HepG2 (cell line): ENCODE measurements around the gene FCMR. TPM values are rescaled to one million over a fixed set of nuclear protein-coding genes. Genes with fewer than 3 reads are reported as not detected.

Experiments
- ATAC-seq: fragments of 200-7000 bp; cut with Tn5 transposase; 3 replicates; pipeline ENCODE4 v1.9.1; 2020; ENCODE audit warnings: mild to moderate bottlenecking, moderate library complexity
- BruUV-seq: library from RNA; stranded (reverse); fragments of 400-500 nt; replicated peaks from 2 replicates; lab custom pipeline; 2021; lab: Mats Ljungman, UMichigan
- CTCF ChIA-PET: fragments of 300-600 bp; formaldehyde crosslinking; extraction: SDS; loops from one replicate; lab custom pipeline; 2021; ENCODE audit warnings: low total read pairs, inconsistent platforms, low intra/inter-chr PET ratio; lab: Yijun Ruan, JAX
- POLR2A ChIA-PET: fragments of 350-600 bp; sonication (Branson Sonifier 250); formaldehyde crosslinking; loops from one replicate; lab custom pipeline; 2020; ENCODE audit warnings: antibody characterized with exemption, inconsistent platforms; lab: Yijun Ruan, JAX
- DNase-seq: peaks from one replicate; pipeline ENCODE4 v3.0.0-alpha.2; 2015; ENCODE audit warnings: low spot score
- FAIRE-seq: peaks from 3 replicates; lab custom pipeline; 2011; peaks lifted over from hg19 to GRCh38; lab: Jason Lieb, UNC
- H2AFZ ChIP-seq: one replicate; pipeline ENCODE4 v1.6.1; 2011; ENCODE audit warnings: low read length, inconsistent platforms
- H3K27ac ChIP-seq: fragments of 300-600 bp; 3 replicates; pipeline ENCODE4 v1.8.0; 2011; ENCODE audit warnings: mixed run types, mild to moderate bottlenecking, mixed read lengths, low read length, inconsistent platforms; ENCODE audit not compliant: insufficient read depth; ENCODE audit errors: extremely low read length
- H3K27me3 ChIP-seq, 2 experiments: fragments of 200-600 bp in 1 of 2; 2 replicates in 1 of 2; 3 replicates in 1 of 2; pipeline versions ENCODE4 v1.6.0 to v1.8.0; 2011; ENCODE audit warnings: low read length in 2 of 2, mild to moderate bottlenecking in 2 of 2, moderate library complexity in 2 of 2, inconsistent platforms in 1 of 2; ENCODE audit not compliant: insufficient read depth in 2 of 2, control insufficient read depth in 1 of 2
- H3K36me3 ChIP-seq, 2 experiments: fragments of 200-600 bp in 1 of 2; replicated peaks in 1 of 2; 2 replicates in 1 of 2; 3 replicates in 1 of 2; pipeline versions ENCODE4 v1.5.1 to v1.8.0; 2011; ENCODE audit warnings: low read length in 2 of 2, inconsistent platforms in 1 of 2; ENCODE audit not compliant: insufficient read depth in 2 of 2, control insufficient read depth in 1 of 2
- H3K4me1 ChIP-seq: 2 replicates; pipeline ENCODE4 v1.5.1; 2012; ENCODE audit warnings: low read length, inconsistent platforms; ENCODE audit not compliant: insufficient read depth
- H3K4me2 ChIP-seq: 2 replicates; pipeline ENCODE4 v1.6.0; 2011; ENCODE audit warnings: low read depth, low read length, inconsistent platforms
- H3K4me3 ChIP-seq, 3 experiments: fragments of 200-600 bp in 1 of 3; sonication (generic), shearing (Covaris generic) in 1 of 3; replicated peaks in 1 of 3; 2 replicates each; pipeline ENCODE4 v1.5.1; 2011 to 2016; ENCODE audit warnings: low read length in 3 of 3, inconsistent platforms in 2 of 3, low read depth in 2 of 3, mild to moderate bottlenecking in 2 of 3, control low read depth in 1 of 3, mixed read lengths in 1 of 3; ENCODE audit not compliant: insufficient read depth in 1 of 3
- H3K79me2 ChIP-seq: one replicate; pipeline ENCODE4 v1.6.1; 2011; ENCODE audit warnings: low read length, inconsistent platforms; ENCODE audit not compliant: insufficient read depth
- H3K9ac ChIP-seq: 2 replicates; pipeline ENCODE4 v1.6.0; 2011; ENCODE audit warnings: mild to moderate bottlenecking, low read depth, low read length, inconsistent platforms; ENCODE audit not compliant: insufficient read depth
- H3K9me3 ChIP-seq: 2 replicates; pipeline ENCODE4 v1.5.1; 2012; ENCODE audit warnings: mild to moderate bottlenecking, low read length
- H4K20me1 ChIP-seq: 2 replicates; pipeline ENCODE4 v1.6.0; 2011; ENCODE audit warnings: inconsistent platforms, mild to moderate bottlenecking, low read length, moderate library complexity; ENCODE audit not compliant: insufficient read depth
- FOXK2 ChIP-seq: fragments of 450-650 bp; IDR thresholded peaks from 2 replicates; pipeline ENCODE4 v1.6.1; 2016
- GRHL1 ChIP-seq: sonication (generic); formaldehyde crosslinking; conservative IDR thresholded peaks from 2 replicates; pipeline ENCODE4 v1.8.0; 2022; ENCODE audit warnings: missing genetic modification reagents
- PAXIP1 ChIP-seq: sonication (generic); formaldehyde crosslinking; conservative IDR thresholded peaks from 2 replicates; pipeline ENCODE4 v1.4.0; 2020; ENCODE audit warnings: mild to moderate bottlenecking, missing genetic modification reagents, moderate library complexity
- U2AF1 ChIP-seq: fragments of 200-400 bp; formaldehyde crosslinking; optimal IDR thresholded peaks from 2 replicates; pipeline ENCODE3; 2017; ENCODE audit warnings: mild to moderate bottlenecking, low read depth, low read length
- USF2 ChIP-seq, 2 experiments: sonication (generic) in 1 of 2; formaldehyde crosslinking in 1 of 2; IDR thresholded peaks; 2 replicates each; pipeline versions ENCODE4 v1.5.1 to v1.6.1; 2011 to 2020; ENCODE audit warnings: borderline replicate concordance in 1 of 2, low read depth in 1 of 2, low read length in 1 of 2, mild to moderate bottlenecking in 1 of 2, missing genetic modification reagents in 1 of 2, moderate library complexity in 1 of 2
- ZNF317 ChIP-seq: sonication (generic); formaldehyde crosslinking; IDR thresholded peaks from 2 replicates; pipeline ENCODE4 v1.5.0; 2020; ENCODE audit warnings: mild to moderate bottlenecking, missing genetic modification reagents
- ZNF343 ChIP-seq: sonication (generic); formaldehyde crosslinking; IDR thresholded peaks from 2 replicates; pipeline ENCODE4 v1.4.0; 2020; ENCODE audit warnings: mild to moderate bottlenecking, missing genetic modification reagents
- ZNF775 ChIP-seq: sonication (generic); formaldehyde crosslinking; IDR thresholded peaks from 2 replicates; pipeline ENCODE4 v1.4.0; 2020; ENCODE audit warnings: missing genetic modification reagents, mild to moderate bottlenecking, moderate library complexity, borderline replicate concordance
- WGBS: methylation state at CpG from one replicate; pipeline ENCODE4 v1.1.6; 2017; ENCODE audit warnings: low lambda C conversion rate; 5-methylcytosine and 5-hydroxymethylcytosine counted together
- in situ Hi-C: cut with HindIII; loops from 2 replicates; pipeline ENCODE4 v1.10.0; 2017; ENCODE audit warnings: low pct_unique_long_range_greater_than_20kb; ENCODE audit not compliant: extremely low pct_ligation_motif_present
- intact Hi-C: fragments of 100-400 bp; cut with micrococcal nuclease; formaldehyde crosslinking; loops from one replicate; pipeline ENCODE4 v1.10.0; 2022; ENCODE audit not compliant: unreplicated experiment
- polyA plus RNA-seq, 8 experiments: library from polyadenylated mRNA; depleted of rRNA in 3 of 8; stranded (reverse) in 7 of 8; unstranded in 1 of 8; fragments of >200 nt; fragmentation: Illumina TruSeq in 4 of 8; extraction: Trizol in 4 of 8; gene quantifications; 2 replicates each; pipeline versions ENCODE4 v1.2.1 to v1.2.3, GENCODE V29; 2011 to 2016; ENCODE audit warnings: low read depth in 4 of 8, missing spikeins in 1 of 8, mixed read lengths in 1 of 8; ENCODE audit not compliant: insufficient read depth in 1 of 8
- total RNA-seq, 5 experiments: library from RNA; depleted of rRNA; stranded (reverse); fragments of >200 nt; fragmentation: Illumina TruSeq; extraction: Trizol; gene quantifications; 2 replicates each; pipeline ENCODE4 v1.2.3, GENCODE V29; 2016; ENCODE audit warnings: low read depth in 1 of 5

Gene FCMR
- total and polyA plus RNA-seq, 2 of the 13 experiments (the other 11 are each of a cell fraction or from before 2014, with no cell fraction given), result not detected

GRCh38 chr1:206867239-206867638 is 54.5 kb downstream of the FCMR start:
- no peaks in the 10 kb centered on the region for H3K9me3 ChIP-seq
- H4K20me1 ChIP-seq, result no peaks in the 10 kb centered on the region
- no peak for TF ChIP-seq GRHL1 (CRISPR knock-in tag)
- no peak for TF ChIP-seq FOXK2
- TF ChIP-seq U2AF1, result no peak
- TF ChIP-seq ZNF317 (CRISPR knock-in tag), result no peak
- TF ChIP-seq, all 625 proteins: peak for 0
- no peak for DNase-seq
- ATAC-seq, result no peak
- no TSS peak for BruUV-seq
- Histone ChIP-seq H3K36me3 (no peaks in the 10 kb centered on the region), H3K79me2 (no peaks in the 10 kb centered on the region), H3K4me1 (no peaks in the 10 kb centered on the region), H3K4me2 (no peak overlapping the region), H3K27me3 (peaks cover 0 to 5% of the 10 kb centered on the region in 2 experiments; a peak in 1 of 5 replicates), H3K27ac (no peak overlapping the region), H2AFZ (no peak overlapping the region), H3K4me3 (no peak overlapping the region), H3K9ac (no peak overlapping the region)
- 0% methylated on average over 1 of the region's 1 CpG for WGBS
- ChIA-PET POLR2A (no interaction called here), CTCF (no interaction called here)
- FAIRE-seq, result no peak
- intact Hi-C loops (loop anchor here (5.0 kb wide), 1 partner anchor 45 kb away; no protein-coding TSS in a partner anchor), in situ Hi-C loops (no loop called here)

- in situ Hi-C loops, result no loop called here
- ChIA-PET POLR2A (no interaction called here), CTCF (no interaction called here)
- Histone ChIP-seq H3K9ac (no peak overlapping the region), H3K27ac (no peak overlapping the region), H3K79me2 (no peaks in the 10 kb centered on the region), H3K27me3 (peaks cover 0 to 8% of the 10 kb centered on the region in 2 experiments; a peak in 2 of 5 replicates), H2AFZ (no peak overlapping the region), H3K36me3 (no peaks in the 10 kb centered on the region), H4K20me1 (no peaks in the 10 kb centered on the region), H3K4me2 (no peak overlapping the region), H3K4me3 (no peak overlapping the region), H3K9me3 (no peaks in the 10 kb centered on the region), H3K4me1 (no peaks in the 10 kb centered on the region)
- intact Hi-C loops, result loop anchor here (5.0 kb wide), 1 partner anchor 46 kb away; no protein-coding TSS in a partner anchor
- FAIRE-seq, result no peak
- WGBS, result 7% methylated on average over 2 of the region's 2 CpGs
- BruUV-seq, result no TSS peak
- no peak for DNase-seq
- no peak for ATAC-seq
- TF ChIP-seq ZNF343 (CRISPR knock-in tag), result no peak
- no peak for TF ChIP-seq ZNF775 (CRISPR knock-in tag)
- TF ChIP-seq PAXIP1 (CRISPR knock-in tag), result no peak
- no peak for TF ChIP-seq USF2 (IDR thresholded peaks at IDR 0.05; ENCODE audit: low read depth, low read length)
- no peak for TF ChIP-seq USF2 (CRISPR knock-in tag; IDR thresholded peaks at IDR 0.05; ENCODE audit: borderline replicate concordance)
Observed at GRCh38 chr1:206866062-206866461, 55.7 kb downstream of the FCMR start.
